ENCODE data around the gene VANGL1.

VANGL1 gene

GRCh38 chr1:115740811-115741210 lies 99.0 kb downstream of the VANGL1 start:
- H3K4me1 Mint-ChIP-seq, result no peaks in the 10 kb centered on the region
- no peaks in the 10 kb centered on the region for H3K36me3 Mint-ChIP-seq
- no peak overlapping the region for H3K4me3 Mint-ChIP-seq
- H3K27me3 Mint-ChIP-seq, result peaks cover 2% of the 10 kb centered on the region
- DNase-seq (ENCODE audit: low spot score in 2 of 2) (no peak), ATAC-seq (ENCODE audit: low read depth) (no peak)
- H3K9me3 Mint-ChIP-seq, result no peaks in the 10 kb centered on the region
- H3K27ac Mint-ChIP-seq, result no peak overlapping the region

GRCh38 chr1:115744646-115745275 lies 103.0 kb downstream of the VANGL1 start:
- ATAC-seq (ENCODE audit: low read depth) (no peak), DNase-seq (ENCODE audit: low spot score in 2 of 2) (no peak)
- no peak overlapping the region for H3K4me3 Mint-ChIP-seq
- H3K36me3 Mint-ChIP-seq, result no peaks in the 10 kb centered on the region
- no peak overlapping the region for H3K27ac Mint-ChIP-seq
- peaks cover 1% of the 10 kb centered on the region for H3K27me3 Mint-ChIP-seq
- no peaks in the 10 kb centered on the region for H3K4me1 Mint-ChIP-seq
- H3K9me3 Mint-ChIP-seq, result no peaks in the 10 kb centered on the region

GRCh38 chr1:115746021-115746690 lies 104.4 kb downstream of the VANGL1 start:
- Mint-ChIP-seq H3K4me1 (no peaks in the 10 kb centered on the region), H3K27ac (no peak overlapping the region), H3K4me3 (no peak overlapping the region), H3K9me3 (no peaks in the 10 kb centered on the region), H3K36me3 (no peaks in the 10 kb centered on the region), H3K27me3 (peaks cover 1% of the 10 kb centered on the region)
- DNase-seq (ENCODE audit: low spot score in 2 of 2), result no peak
- ATAC-seq (ENCODE audit: low read depth), result no peak

All from memory B cell (primary cell).